ENCODE measurements around the gene ENOX2. TPM values are rescaled to one million over a fixed set of nuclear protein-coding genes. Genes with fewer than 3 reads are reported as not detected.
"Not testable (repeated sequence)": the region's sequence is repeated elsewhere in the genome, so short reads cannot be mapped to it uniquely, and the experiment has no call there.

The ENOX2 gene
- total RNA-seq, 2 experiments from 2014 or later: 13.9 to 15.5 TPM

DNA sequence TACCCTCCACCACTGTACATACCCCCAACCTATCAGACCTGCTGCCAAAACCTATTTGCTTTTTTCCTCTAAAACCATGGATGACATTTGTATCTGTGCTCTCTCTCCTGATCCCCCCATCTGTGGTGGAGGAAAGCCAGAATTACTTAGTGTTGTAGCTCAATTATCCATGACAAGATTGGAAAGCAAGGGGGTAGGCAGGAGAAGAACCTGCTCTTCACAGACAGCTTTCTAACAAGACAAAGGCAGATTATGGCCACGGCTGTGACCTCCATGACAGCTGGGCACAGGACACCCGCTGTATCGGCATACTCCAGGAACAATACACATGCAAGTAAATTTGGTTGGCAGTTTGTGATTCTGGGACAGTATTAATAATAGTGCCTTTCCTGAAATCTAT lies 186.7 kb downstream of the ENOX2 start:
- Mint-ChIP-seq H3K27ac (no peak overlapping the region), H3K9me3 (no peaks in the 10 kb centered on the region), H3K27me3 (no peaks in the 10 kb centered on the region), H3K36me3 (ENCODE audit: low read depth) (no peaks in the 10 kb centered on the region), H3K4me3 (no peak overlapping the region), H3K4me1 (peaks cover 5% of the 10 kb centered on the region)
- CTCF ChIA-PET: no interaction called here
- POLR2A ChIA-PET: no interaction called here
- DNase-seq: no peak

DNA sequence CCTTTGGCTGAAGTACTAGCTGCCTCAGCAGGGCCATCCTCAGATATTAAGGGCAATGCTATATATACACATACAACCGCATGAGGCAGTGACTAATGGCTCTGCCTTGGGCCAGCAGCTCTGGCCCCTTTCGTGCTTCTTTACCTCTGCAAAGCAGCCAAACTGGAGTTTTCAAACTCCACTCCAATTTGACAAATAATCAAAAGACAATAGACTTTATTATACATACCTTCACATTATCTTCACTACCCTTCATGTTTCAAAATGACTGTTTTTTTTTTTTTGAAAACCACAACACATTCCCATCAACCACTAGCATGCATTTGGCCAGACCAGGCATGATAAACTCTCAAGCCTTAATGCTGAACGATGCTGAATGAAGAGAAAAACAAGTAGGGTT lies 187.7 kb downstream of the ENOX2 start:
- no peak overlapping the region for H3K4me3 Mint-ChIP-seq
- ChIA-PET POLR2A (no interaction called here), CTCF (no interaction called here)
- H3K36me3 Mint-ChIP-seq (ENCODE audit: low read depth): no peaks in the 10 kb centered on the region
- H3K9me3 Mint-ChIP-seq: no peaks in the 10 kb centered on the region
- peaks cover 5% of the 10 kb centered on the region for H3K4me1 Mint-ChIP-seq
- H3K27ac Mint-ChIP-seq: no peak overlapping the region
- DNase-seq: no peak
- H3K27me3 Mint-ChIP-seq: no peaks in the 10 kb centered on the region

DNA sequence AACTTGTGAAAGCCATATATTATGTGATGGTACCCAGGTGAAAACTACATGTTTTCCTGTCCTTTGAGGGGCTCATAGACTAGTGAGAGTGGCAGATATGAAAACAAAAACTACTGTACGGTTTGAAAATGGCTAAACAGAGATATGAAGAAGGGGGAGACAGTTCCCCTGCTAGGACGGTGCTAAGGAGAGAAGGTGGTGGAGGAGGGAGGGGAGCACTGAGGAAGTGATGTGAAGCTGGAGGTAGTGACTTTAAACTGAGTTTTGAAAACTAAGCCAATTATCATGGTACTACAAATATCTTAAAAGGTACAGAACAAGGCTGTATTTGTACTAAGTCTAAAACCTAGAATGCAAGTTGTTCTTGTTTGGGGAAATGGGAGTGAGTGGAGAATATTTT lies 188.3 kb downstream of the ENOX2 start:
- ChIA-PET POLR2A (no interaction called here), CTCF (no interaction called here)
- no peaks in the 10 kb centered on the region for H3K36me3 Mint-ChIP-seq (ENCODE audit: low read depth)
- peaks cover 5% of the 10 kb centered on the region for H3K4me1 Mint-ChIP-seq
- H3K4me3 Mint-ChIP-seq: no peak overlapping the region
- no peak for DNase-seq
- H3K27me3 Mint-ChIP-seq: no peaks in the 10 kb centered on the region
- H3K27ac Mint-ChIP-seq: no peak overlapping the region
- H3K9me3 Mint-ChIP-seq: no peaks in the 10 kb centered on the region

DNA sequence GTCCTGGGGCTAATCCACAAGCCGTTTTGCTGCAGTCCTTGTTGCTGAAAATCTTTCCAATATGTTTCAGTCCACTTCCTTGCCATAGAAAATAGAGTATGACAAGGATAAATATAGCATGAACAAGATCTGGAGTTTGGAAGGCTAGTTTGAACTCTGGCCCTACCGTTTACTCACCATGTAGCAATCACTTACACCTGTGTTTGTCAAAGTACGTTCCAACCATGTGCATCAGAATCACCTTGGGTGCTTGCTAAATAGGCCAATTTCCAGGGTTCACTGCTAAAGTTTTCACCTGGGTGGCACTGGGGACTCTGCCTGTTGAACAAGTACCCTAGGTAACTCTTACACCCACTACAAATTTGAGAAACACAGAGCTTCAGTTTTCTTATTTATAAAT lies 188.9 kb downstream of the ENOX2 start:
- H3K36me3 Mint-ChIP-seq (ENCODE audit: low read depth): no peaks in the 10 kb centered on the region
- ChIA-PET POLR2A (no interaction called here), CTCF (no interaction called here)
- H3K9me3 Mint-ChIP-seq: no peaks in the 10 kb centered on the region
- H3K4me3 Mint-ChIP-seq: no peak overlapping the region
- DNase-seq: no peak
- no peak overlapping the region for H3K27ac Mint-ChIP-seq
- peaks cover 5% of the 10 kb centered on the region for H3K4me1 Mint-ChIP-seq
- no peaks in the 10 kb centered on the region for H3K27me3 Mint-ChIP-seq

DNA sequence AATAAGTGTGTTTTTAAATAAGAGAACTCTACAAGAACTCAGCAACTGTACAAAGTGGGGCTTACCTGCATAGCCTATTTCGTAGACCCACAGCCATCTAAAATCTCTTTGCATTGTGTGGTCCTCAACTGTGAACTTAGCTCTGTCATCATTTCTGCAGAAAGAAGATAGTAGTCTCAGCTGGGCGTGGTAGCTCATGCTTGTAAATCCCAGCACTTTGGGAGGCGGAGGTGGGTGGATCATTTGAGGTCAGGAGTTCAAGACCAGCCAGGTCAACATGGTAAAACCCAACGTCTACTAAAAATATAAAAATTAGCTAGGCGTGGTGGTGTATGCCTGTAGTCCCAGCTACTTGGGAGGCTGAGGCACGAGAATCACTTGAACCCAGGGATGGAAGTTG lies 193.8 kb downstream of the ENOX2 start:
- H3K4me1 Mint-ChIP-seq; H3K27ac Mint-ChIP-seq; H3K27me3 Mint-ChIP-seq; POLR2A ChIA-PET; DNase-seq; H3K4me3 Mint-ChIP-seq; H3K9me3 Mint-ChIP-seq; H3K36me3 Mint-ChIP-seq (ENCODE audit: low read depth): not testable (repeated sequence)
- CTCF ChIA-PET: interaction anchor here (1.4 kb wide), 2 partner anchors 11 to 13 kb away, joined by 3 to 4 read pairs; no protein-coding TSS in a partner anchor

DNA sequence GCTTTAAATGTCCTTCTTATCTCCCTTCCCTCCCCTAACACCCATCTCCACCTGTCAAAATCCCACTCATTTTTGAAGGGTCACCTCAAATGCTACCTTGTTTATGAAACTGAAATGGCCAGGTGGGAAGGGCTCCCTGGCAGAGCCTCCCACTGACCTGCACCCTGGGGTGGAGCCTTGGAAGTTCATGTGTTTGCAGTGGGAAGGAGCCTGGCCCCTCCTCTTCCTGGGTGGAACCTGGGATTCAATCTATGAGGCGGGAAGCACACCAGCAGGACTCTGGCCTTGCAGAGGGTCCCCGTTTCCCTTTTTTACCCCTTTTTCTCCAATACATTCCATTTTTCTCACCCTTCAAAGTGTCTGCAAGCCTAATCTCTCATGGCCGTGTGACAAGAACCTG lies 197.4 kb downstream of the ENOX2 start:
- POLR2A ChIA-PET: no interaction called here
- CTCF ChIA-PET: no interaction called here

DNA sequence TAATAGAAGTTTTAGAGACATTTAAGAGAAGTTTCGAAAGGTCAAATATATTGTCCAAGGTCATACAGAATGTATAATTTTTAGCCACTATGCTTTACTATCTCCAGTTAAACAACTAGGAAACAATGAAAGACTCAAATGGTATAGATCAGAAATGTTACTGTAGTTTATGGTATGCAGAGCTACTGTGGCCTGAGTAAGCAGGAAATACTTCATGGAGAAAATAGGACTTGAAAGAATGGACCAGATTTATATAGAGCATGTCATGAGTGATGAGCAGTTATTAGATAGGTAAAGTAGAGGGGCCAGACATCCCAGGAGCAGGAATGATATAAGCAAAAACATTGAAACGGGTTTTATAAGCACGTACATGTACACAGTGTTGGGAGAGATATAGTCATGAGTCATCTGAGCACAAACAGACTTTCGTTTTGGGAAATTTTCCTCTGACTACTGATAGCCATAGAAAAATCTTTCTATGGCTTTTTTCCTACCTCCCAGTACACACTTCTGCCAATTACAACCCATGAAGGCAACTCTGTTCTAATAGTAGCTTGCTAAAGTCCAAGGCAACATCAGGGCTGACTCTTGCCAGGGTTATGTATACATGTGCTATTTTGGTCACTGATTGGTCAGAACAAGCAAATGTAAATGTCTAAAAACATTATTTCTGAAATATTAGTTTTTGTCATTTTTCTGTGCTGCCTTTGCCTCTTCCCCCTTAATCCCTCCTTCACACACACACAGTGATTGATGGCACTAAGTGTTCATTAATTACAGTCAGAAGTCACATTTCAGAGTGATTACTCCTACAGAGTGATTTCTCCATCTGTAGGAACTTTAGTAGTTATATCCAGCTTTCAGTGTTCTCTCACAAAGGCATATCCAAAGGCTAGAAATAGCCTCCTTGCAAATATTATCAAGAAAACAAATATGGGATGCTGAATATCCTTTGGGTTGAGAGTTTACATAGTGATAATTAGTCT lies 198.7 kb downstream of the ENOX2 start:
- H3K36me3 Mint-ChIP-seq (ENCODE audit: low read depth): no peaks in the 10 kb centered on the region
- H3K27me3 Mint-ChIP-seq: no peaks in the 10 kb centered on the region
- no peak overlapping the region for H3K27ac Mint-ChIP-seq
- H3K4me3 Mint-ChIP-seq: no peak overlapping the region
- ChIA-PET POLR2A (no interaction called here), CTCF (no interaction called here)
- no peaks in the 10 kb centered on the region for H3K4me1 Mint-ChIP-seq
- H3K9me3 Mint-ChIP-seq: no peaks in the 10 kb centered on the region
- DNase-seq: no peak

More for the DNA sequence above, 197.4 kb downstream of the ENOX2 start:
- Mint-ChIP-seq H3K9me3 (no peaks in the 10 kb centered on the region), H3K27ac (no peak overlapping the region), H3K27me3 (no peaks in the 10 kb centered on the region), H3K4me3 (no peak overlapping the region), H3K36me3 (ENCODE audit: low read depth) (no peaks in the 10 kb centered on the region), H3K4me1 (no peaks in the 10 kb centered on the region)
- no peak for DNase-seq

DNA sequence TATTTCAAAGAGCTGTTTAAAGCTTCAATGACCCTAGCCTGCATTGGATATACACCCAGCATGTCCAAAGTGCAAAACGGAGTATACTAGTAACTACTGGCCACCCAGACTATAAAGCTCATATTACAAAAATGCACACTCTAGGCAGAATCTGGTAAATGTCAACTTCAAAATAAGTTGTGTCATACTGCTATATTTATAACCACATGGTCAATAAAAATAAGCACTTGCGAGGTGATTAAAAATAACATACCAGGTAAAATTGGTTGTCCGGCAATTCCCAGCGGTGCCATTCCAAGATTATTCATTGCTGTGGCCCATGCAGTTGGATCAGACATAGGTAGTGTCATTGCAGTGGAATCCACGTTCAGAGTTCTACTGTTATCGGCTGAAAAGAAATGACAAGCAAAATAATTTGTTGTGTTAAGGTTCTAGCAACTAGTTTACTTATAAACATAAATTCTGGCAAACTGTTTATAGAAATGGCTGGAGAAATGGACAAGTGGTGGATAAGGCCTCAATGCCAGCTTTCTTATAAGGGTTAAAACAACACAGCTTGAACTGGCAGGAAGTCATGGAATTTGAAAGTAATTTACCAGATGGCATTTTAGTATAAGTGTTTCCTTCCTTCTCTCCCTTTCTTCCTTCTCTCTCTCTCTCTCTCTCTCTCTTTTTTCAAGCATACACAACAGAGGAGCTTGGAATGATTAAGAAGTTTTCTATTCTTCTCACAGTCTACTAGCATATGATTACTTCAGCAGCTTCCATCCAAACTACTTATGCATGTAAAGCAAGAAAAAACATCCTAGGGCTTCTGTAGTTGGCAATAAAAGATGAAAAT lies 199.9 kb downstream of the ENOX2 start:
- H3K9me3 Mint-ChIP-seq: no peaks in the 10 kb centered on the region
- DNase-seq: no peak
- H3K36me3 Mint-ChIP-seq (ENCODE audit: low read depth): no peaks in the 10 kb centered on the region
- H3K27ac Mint-ChIP-seq: no peak overlapping the region
- ChIA-PET POLR2A (no interaction called here), CTCF (no interaction called here)
- H3K27me3 Mint-ChIP-seq: no peaks in the 10 kb centered on the region
- no peaks in the 10 kb centered on the region for H3K4me1 Mint-ChIP-seq
- H3K4me3 Mint-ChIP-seq: no peak overlapping the region

DNA sequence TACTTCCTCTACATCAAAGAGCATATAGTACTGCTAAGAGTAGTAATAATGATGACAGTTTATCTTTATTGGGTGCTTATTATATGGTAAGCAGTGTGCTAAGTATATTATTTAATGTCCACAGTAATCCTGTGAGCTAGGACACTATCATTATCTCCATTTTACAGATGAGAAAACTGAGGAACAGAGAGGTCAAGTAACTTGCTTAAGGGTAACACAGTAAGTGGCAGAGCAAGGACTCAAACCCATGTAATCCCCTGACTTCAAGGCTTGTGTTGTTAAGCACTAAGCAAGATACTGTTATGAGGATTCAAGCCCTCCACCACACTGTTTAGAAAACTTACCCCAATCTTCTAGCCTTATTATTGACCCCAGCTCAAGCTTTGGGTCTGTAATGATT lies 202.4 kb downstream of the ENOX2 start:
- DNase-seq: no peak
- H3K27ac Mint-ChIP-seq: no peak overlapping the region
- no peaks in the 10 kb centered on the region for H3K36me3 Mint-ChIP-seq (ENCODE audit: low read depth)
- no peak overlapping the region for H3K4me3 Mint-ChIP-seq
- no peaks in the 10 kb centered on the region for H3K4me1 Mint-ChIP-seq
- CTCF ChIA-PET: no interaction called here
- POLR2A ChIA-PET: no interaction called here
- no peaks in the 10 kb centered on the region for H3K27me3 Mint-ChIP-seq
- H3K9me3 Mint-ChIP-seq: no peaks in the 10 kb centered on the region

DNA sequence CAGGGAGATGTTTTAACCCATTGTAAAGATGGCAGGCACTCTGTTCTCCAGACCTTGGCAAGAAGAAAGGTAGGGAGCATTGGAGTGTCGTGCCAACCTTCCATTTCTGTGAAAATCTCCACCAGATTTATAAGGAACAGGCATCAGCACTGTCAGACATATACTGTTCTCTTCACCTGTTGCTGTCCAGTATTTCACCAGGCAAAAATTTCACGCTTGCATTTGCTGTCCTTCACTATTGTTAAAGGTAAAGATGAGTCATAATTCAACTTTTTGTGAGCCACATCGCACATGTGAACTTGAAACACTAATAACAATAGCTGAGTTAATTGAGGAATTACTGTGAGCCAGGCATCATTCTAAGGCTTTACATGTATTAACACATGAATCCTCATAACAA lies 203.4 kb downstream of the ENOX2 start:
- DNase-seq: no peak
- Mint-ChIP-seq H3K4me1 (no peaks in the 10 kb centered on the region), H3K4me3 (no peak overlapping the region), H3K27me3 (no peaks in the 10 kb centered on the region), H3K9me3 (no peaks in the 10 kb centered on the region), H3K36me3 (ENCODE audit: low read depth) (no peaks in the 10 kb centered on the region), H3K27ac (no peak overlapping the region)
- POLR2A ChIA-PET: no interaction called here
- CTCF ChIA-PET: no interaction called here

DNA sequence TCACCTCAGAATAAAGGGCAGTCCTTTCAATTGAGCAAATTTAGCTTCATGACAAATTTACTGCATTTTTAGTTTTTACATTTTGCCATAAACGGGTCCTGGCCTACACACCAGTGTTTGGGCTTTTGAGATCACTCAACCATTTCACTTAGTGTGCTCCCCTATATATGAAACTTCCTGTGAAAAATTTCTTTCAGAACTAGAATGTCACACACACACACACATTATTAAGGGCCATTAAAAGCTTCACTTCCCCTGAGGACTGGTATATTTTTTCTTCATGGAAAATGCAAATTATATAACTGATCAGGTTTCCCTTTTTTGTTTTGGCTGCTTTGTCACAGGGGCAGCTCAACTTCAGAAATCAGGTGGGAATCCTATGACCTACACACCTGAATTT lies 206.5 kb downstream of the ENOX2 start:
- H3K4me1 Mint-ChIP-seq: no peaks in the 10 kb centered on the region
- ChIA-PET CTCF (no interaction called here), POLR2A (no interaction called here)
- H3K4me3 Mint-ChIP-seq: no peak overlapping the region
- no peaks in the 10 kb centered on the region for H3K27me3 Mint-ChIP-seq
- no peaks in the 10 kb centered on the region for H3K9me3 Mint-ChIP-seq
- DNase-seq: no peak
- no peak overlapping the region for H3K27ac Mint-ChIP-seq
- H3K36me3 Mint-ChIP-seq (ENCODE audit: low read depth): no peaks in the 10 kb centered on the region

DNA sequence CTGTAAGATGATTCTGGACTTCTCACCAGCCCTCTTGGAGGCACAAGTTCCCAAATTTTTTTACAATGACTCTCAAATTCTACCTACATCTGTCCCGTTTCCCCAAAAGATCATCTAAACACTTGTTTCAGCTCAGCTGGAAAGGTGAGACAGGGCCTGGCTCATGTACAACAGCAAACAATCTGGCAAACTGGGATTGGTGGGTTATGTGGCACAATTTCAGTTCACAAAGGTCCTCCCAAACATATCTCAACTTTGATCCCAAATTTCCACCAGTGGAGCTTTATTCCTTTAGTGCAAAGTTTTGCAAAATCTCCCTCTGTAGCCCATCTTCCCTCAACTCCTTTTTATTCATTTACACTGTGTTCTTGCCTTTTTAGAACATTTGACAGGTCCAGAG lies 207.1 kb downstream of the ENOX2 start:
- CTCF ChIA-PET: interaction anchor here (0.9 kb wide), 1 partner anchor 15 kb away, joined by 3 read pairs; no protein-coding TSS in a partner anchor
- no peaks in the 10 kb centered on the region for H3K9me3 Mint-ChIP-seq

DNA sequence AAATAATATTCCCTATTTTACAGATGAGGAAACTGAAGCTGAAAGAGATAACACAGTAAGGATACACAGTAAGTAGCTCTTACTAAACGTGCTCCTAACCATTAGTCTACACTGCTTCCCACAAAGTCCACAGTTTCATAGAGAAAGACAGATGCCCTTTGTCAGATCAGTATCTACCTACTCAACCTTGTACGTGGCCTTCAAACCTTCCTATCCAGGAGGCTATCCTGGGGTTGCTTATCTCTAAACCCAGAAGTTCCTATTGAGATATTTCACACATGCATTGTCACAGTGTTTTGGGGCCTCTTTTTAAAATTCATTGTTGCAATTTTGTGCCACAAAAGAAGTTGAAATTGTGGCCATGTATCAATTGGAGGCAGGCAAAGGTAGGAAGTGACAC lies 208.0 kb downstream of the ENOX2 start:
- no peak overlapping the region for H3K27ac Mint-ChIP-seq
- no peak overlapping the region for H3K4me3 Mint-ChIP-seq
- ChIA-PET POLR2A (no interaction called here), CTCF (no interaction called here)
- H3K9me3 Mint-ChIP-seq: no peaks in the 10 kb centered on the region
- no peaks in the 10 kb centered on the region for H3K4me1 Mint-ChIP-seq
- H3K27me3 Mint-ChIP-seq: no peaks in the 10 kb centered on the region
- DNase-seq: no peak
- H3K36me3 Mint-ChIP-seq (ENCODE audit: low read depth): no peaks in the 10 kb centered on the region

More for the DNA sequence above, 207.1 kb downstream of the ENOX2 start:
- POLR2A ChIA-PET: no interaction called here
- Mint-ChIP-seq H3K27ac (no peak overlapping the region), H3K36me3 (ENCODE audit: low read depth) (no peaks in the 10 kb centered on the region), H3K27me3 (no peaks in the 10 kb centered on the region), H3K4me1 (no peaks in the 10 kb centered on the region), H3K4me3 (no peak overlapping the region)
- no peak for DNase-seq
